ENCODE measurements around the gene SLC6A19.

DNA sequence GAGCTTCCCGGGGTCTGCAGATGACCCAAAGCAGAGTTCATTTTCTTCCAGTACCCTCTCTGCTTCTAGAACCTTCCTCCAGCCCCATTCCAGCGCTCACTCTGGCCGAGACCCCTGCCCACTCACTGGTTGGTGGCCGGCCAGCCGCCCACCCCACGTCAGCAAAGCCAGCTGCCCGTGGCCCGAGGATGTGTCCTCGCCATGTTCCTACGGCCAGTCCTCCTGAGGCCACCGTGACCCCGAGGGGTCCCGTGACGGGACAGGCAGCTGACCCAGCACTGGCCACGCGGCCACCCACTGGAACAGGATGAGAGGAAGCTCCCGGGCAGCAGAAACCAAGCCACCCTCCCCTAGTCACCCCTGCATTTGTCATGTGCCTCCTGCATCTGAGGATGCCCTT lies 39.1 kb upstream of the SLC6A19 start:
- TF ChIP-seq, protein P1, sequence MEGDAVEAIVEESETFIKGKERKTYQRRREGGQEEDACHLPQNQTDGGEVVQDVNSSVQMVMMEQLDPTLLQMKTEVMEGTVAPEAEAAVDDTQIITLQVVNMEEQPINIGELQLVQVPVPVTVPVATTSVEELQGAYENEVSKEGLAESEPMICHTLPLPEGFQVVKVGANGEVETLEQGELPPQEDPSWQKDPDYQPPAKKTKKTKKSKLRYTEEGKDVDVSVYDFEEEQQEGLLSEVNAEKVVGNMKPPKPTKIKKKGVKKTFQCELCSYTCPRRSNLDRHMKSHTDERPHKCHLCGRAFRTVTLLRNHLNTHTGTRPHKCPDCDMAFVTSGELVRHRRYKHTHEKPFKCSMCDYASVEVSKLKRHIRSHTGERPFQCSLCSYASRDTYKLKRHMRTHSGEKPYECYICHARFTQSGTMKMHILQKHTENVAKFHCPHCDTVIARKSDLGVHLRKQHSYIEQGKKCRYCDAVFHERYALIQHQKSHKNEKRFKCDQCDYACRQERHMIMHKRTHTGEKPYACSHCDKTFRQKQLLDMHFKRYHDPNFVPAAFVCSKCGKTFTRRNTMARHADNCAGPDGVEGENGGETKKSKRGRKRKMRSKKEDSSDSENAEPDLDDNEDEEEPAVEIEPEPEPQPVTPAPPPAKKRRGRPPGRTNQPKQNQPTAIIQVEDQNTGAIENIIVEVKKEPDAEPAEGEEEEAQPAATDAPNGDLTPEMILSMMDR (IDR thresholded peaks at IDR 0.05) = no peak
- TF ChIP-seq POLR2AphosphoS5 (IDR thresholded peaks at IDR 0.05) (no peak), POLR2A (IDR thresholded peaks at IDR 0.05) (no peak)

All from prostate gland (tissue), 2 donors.